ENCODE measurements around the gene AATK.

GRCh38 chr17:81193470-81194224 is 27.6 kb upstream of the AATK start:
- TF ChIP-seq CTCF (IDR thresholded peaks at IDR 0.05) = no peak
- no peak for TF ChIP-seq POLR2A (IDR thresholded peaks at IDR 0.05)

Measured in tibial nerve (tissue), 3 donors.